DMS53 treated with DMSO at 0.1 percent for 48 hours (cell line): ENCODE results near the gene INTS3.
"Not testable (repeated sequence)": the region's sequence is repeated elsewhere in the genome, so short reads cannot be mapped to it uniquely, and the experiment has no call there.

Experiments used
- DNase-seq: peaks from one replicate; lab custom pipeline; 2025; ENCODE audit not compliant: unreplicated experiment; lab: John Stamatoyannopoulos, UW

Gene INTS3

GRCh38 chr1:153754266-153754665 is 26.4 kb downstream of the INTS3 start:
- DNase-seq = no peak

- no peak for DNase-seq
Measured at GRCh38 chr1:153760440-153760839, 32.6 kb downstream of the INTS3 start.

- DNase-seq = no peak
Measured at GRCh38 chr1:153763365-153764225, 35.7 kb downstream of the INTS3 start.

GRCh38 chr1:153764310-153764709 is 36.5 kb downstream of the INTS3 start:
- DNase-seq = no peak

- DNase-seq = not testable (repeated sequence)
Measured at GRCh38 chr1:153766663-153767062, 38.8 kb downstream of the INTS3 start.

- no peak for DNase-seq
Measured at GRCh38 chr1:153767519-153767918, 39.7 kb downstream of the INTS3 start.

GRCh38 chr1:153768316-153769181 is 40.7 kb downstream of the INTS3 start:
- peak; percentile 31 for DNase-seq

- DNase-seq = no peak
Measured at GRCh38 chr1:153769221-153769620, 41.4 kb downstream of the INTS3 start.

- no peak for DNase-seq
Measured at GRCh38 chr1:153770797-153771196, 42.9 kb downstream of the INTS3 start.

- no peak for DNase-seq
Measured at GRCh38 chr1:153771261-153771660, 43.4 kb downstream of the INTS3 start.

GRCh38 chr1:153771841-153772593 is 44.2 kb downstream of the INTS3 start:
- DNase-seq = no peak

- DNase-seq = no peak
Measured at GRCh38 chr1:153773096-153773921, 45.5 kb downstream of the INTS3 start.

- no peak for DNase-seq
Measured at GRCh38 chr1:153774026-153774595, 46.3 kb downstream of the INTS3 start.

- peak; percentile 56 for DNase-seq
Measured at GRCh38 chr1:153774780-153775457, 47.1 kb downstream of the INTS3 start, which contains the start of gene SLC27A3. TSS of gene SLC27A3 (plus strand) at chr1:153775407. CDS start at chr1:153775498, 91 bp downstream.

- DNase-seq = peak; percentile 56
Measured at GRCh38 chr1:153775458-153776327, 47.8 kb downstream of the INTS3 start.

GRCh38 chr1:153776352-153776751 is 48.5 kb downstream of the INTS3 start:
- DNase-seq = no peak

GRCh38 chr1:153776845-153777370 is 49.1 kb downstream of the INTS3 start:
- DNase-seq = no peak

GRCh38 chr1:153777648-153778047 is 49.8 kb downstream of the INTS3 start:
- DNase-seq = no peak
